HepG2 (cell line): ENCODE data around the gene WWC2.

Experiments used
- ELF1 ChIP-seq: sonication (generic); formaldehyde crosslinking; IDR thresholded peaks from 2 replicates; pipeline ENCODE4 v1.4.0; 2020; ENCODE audit warnings: missing genetic modification reagents
- GABPA ChIP-seq, 2 experiments: IDR thresholded peaks; 2 replicates each; pipeline ENCODE4 v1.6.1; 2011 to 2016; ENCODE audit warnings: low read depth in 2 of 2, low read length in 1 of 2, missing biosample characterization in 1 of 2, missing genetic modification characterization in 1 of 2
- POLR2A ChIP-seq, 2 experiments: IDR thresholded peaks; 2 replicates each; pipeline ENCODE4 v1.6.1; 2011; ENCODE audit warnings: low read depth in 2 of 2, low read length in 2 of 2, mild to moderate bottlenecking in 1 of 2, moderate library complexity in 1 of 2; ENCODE audit not compliant: insufficient read depth in 1 of 2
- RBM39 ChIP-seq: fragments of 200-400 bp; formaldehyde crosslinking; IDR thresholded peaks from one replicate; pipeline ENCODE4 v1.6.1; 2018; ENCODE audit warnings: antibody characterized with exemption, mild to moderate bottlenecking, low read depth, low read length; ENCODE audit not compliant: poor library complexity, severe bottlenecking
- XBP1 ChIP-seq: sonication (generic); formaldehyde crosslinking; IDR thresholded peaks from 2 replicates; pipeline ENCODE4 v1.5.0; 2020; ENCODE audit warnings: missing genetic modification reagents
- ZNF207 ChIP-seq: fragments of 450-650 bp; IDR thresholded peaks from 2 replicates; pipeline ENCODE4 v1.6.1; 2016; ENCODE audit warnings: antibody characterized with exemption, borderline replicate concordance
- ZNF510 ChIP-seq: sonication (generic); formaldehyde crosslinking; IDR thresholded peaks from 2 replicates; pipeline ENCODE4 v1.4.0; 2020; ENCODE audit warnings: low read depth, mild to moderate bottlenecking, missing genetic modification reagents
- ZSCAN30 ChIP-seq: sonication (generic); formaldehyde crosslinking; IDR thresholded peaks from 2 replicates; pipeline ENCODE4 v1.5.0; 2020; ENCODE audit warnings: mild to moderate bottlenecking, missing genetic modification reagents
- TF ChIP-seq, protein P1 (sequence below): sonication (generic); formaldehyde crosslinking; IDR thresholded peaks from 2 replicates; pipeline ENCODE4 v1.4.0; 2020; ENCODE audit warnings: missing genetic modification reagents, borderline replicate concordance

GRCh38 chr4:183139972-183140570 lies 41.0 kb downstream of the WWC2 start:
- TF ChIP-seq ZNF510, result no peak
- no peak for TF ChIP-seq GABPA (IDR thresholded peaks at IDR 0.05; ENCODE audit: low read depth, low read length)
- TF ChIP-seq GABPA (CRISPR knock-in tag; IDR thresholded peaks at IDR 0.05; ENCODE audit: low read depth), result no peak
- TF ChIP-seq ZNF207, result no peak
- TF ChIP-seq, protein P1, sequence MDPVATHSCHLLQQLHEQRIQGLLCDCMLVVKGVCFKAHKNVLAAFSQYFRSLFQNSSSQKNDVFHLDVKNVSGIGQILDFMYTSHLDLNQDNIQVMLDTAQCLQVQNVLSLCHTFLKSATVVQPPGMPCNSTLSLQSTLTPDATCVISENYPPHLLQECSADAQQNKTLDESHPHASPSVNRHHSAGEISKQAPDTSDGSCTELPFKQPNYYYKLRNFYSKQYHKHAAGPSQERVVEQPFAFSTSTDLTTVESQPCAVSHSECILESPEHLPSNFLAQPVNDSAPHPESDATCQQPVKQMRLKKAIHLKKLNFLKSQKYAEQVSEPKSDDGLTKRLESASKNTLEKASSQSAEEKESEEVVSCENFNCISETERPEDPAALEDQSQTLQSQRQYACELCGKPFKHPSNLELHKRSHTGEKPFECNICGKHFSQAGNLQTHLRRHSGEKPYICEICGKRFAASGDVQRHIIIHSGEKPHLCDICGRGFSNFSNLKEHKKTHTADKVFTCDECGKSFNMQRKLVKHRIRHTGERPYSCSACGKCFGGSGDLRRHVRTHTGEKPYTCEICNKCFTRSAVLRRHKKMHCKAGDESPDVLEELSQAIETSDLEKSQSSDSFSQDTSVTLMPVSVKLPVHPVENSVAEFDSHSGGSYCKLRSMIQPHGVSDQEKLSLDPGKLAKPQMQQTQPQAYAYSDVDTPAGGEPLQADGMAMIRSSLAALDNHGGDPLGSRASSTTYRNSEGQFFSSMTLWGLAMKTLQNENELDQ (CRISPR knock-in tag), result no peak
- no peak for TF ChIP-seq ZSCAN30
- TF ChIP-seq XBP1, result no peak
- no peak for TF ChIP-seq RBM39
- TF ChIP-seq ELF1, result no peak
- TF ChIP-seq POLR2A (IDR thresholded peaks at IDR 0.05; ENCODE audit: insufficient read depth in 1 of 2, low read depth in 2 of 2, low read length in 2 of 2), result no peak
